H1 (cell line): Measurements from ENCODE around the gene BPI. TPM values are rescaled to one million over a fixed set of nuclear protein-coding genes. Genes with fewer than 3 reads are reported as not detected.

Experiments
- CTCF ChIA-PET: fragments of 300-600 bp; sonication (Branson Sonifier 250); formaldehyde crosslinking; loops from one replicate; lab custom pipeline; 2021; ENCODE audit not compliant: partially characterized antibody; lab: Charles Lee
- POLR2A ChIA-PET: fragments of 300-600 bp; sonication (Branson Sonifier 250); formaldehyde crosslinking; loops from one replicate; lab custom pipeline; 2021; ENCODE audit warnings: inconsistent platforms; ENCODE audit not compliant: partially characterized antibody; lab: Charles Lee
- DNase-seq, 2 experiments: peaks; one replicate each; pipeline versions ENCODE4 v3.0.0 to v3.0.0-alpha.2; 2010 to 2022; ENCODE audit warnings: low spot score in 2 of 2, low read depth in 1 of 2, mixed read lengths in 1 of 2
- FAIRE-seq: peaks from 2 replicates; lab custom pipeline; 2011; peaks lifted over from hg19 to GRCh38; lab: Jason Lieb, UNC
- H2AFZ ChIP-seq: 2 replicates; pipeline ENCODE4 v1.8.1; 2012; ENCODE audit warnings: low read length, inconsistent platforms
- H2AK5ac ChIP-seq: 2 replicates; pipeline ENCODE4 v1.6.1; 2013; ENCODE audit warnings: low read depth, low read length
- H2BK120ac ChIP-seq: replicated peaks from 2 replicates; pipeline ENCODE3; 2013; ENCODE audit warnings: low read depth, low read length, inconsistent platforms
- H2BK12ac ChIP-seq: 2 replicates; pipeline ENCODE4 v1.6.1; 2013; ENCODE audit warnings: low read depth, low read length
- H2BK15ac ChIP-seq: 2 replicates; pipeline ENCODE4 v1.6.1; 2013; ENCODE audit warnings: low read length
- H2BK20ac ChIP-seq: 2 replicates; pipeline ENCODE4 v1.6.1; 2013; ENCODE audit warnings: low read length
- H2BK5ac ChIP-seq: 2 replicates; pipeline ENCODE4 v1.6.1; 2013; ENCODE audit warnings: low read depth, low read length
- H3K14ac ChIP-seq: 2 replicates; pipeline ENCODE4 v1.6.1; 2013; ENCODE audit warnings: inconsistent platforms; ENCODE audit not compliant: insufficient read length
- H3K18ac ChIP-seq: 2 replicates; pipeline ENCODE4 v1.6.1; 2013; ENCODE audit warnings: low read length; ENCODE audit errors: extremely low read depth
- H3K23ac ChIP-seq: 2 replicates; pipeline ENCODE4 v1.6.1; 2013; ENCODE audit warnings: inconsistent platforms; ENCODE audit not compliant: insufficient read length
- H3K23me2 ChIP-seq: 2 replicates; pipeline ENCODE4 v1.6.1; 2013; ENCODE audit warnings: low read depth, low read length
- H3K27ac ChIP-seq: 2 replicates; pipeline ENCODE4 v1.6.1; 2011; ENCODE audit warnings: low read depth, low read length, inconsistent platforms
- H3K27me3 ChIP-seq, 4 experiments: replicated peaks in 1 of 4; 1 replicate in 1 of 4; 2 replicates in 3 of 4; pipeline versions ENCODE4 v1.6.1 to v1.8.1; 2011 to 2013; ENCODE audit warnings: low read length in 3 of 4, mild to moderate bottlenecking in 3 of 4, inconsistent platforms in 2 of 4, mixed read lengths in 2 of 4, moderate library complexity in 1 of 4; ENCODE audit not compliant: control insufficient read depth in 3 of 4, insufficient read depth in 3 of 4; ENCODE audit errors: extremely low read depth in 1 of 4
- H3K36me3 ChIP-seq, 4 experiments: 2 replicates each; pipeline versions ENCODE4 v1.6.1 to v1.8.1; 2011 to 2013; ENCODE audit warnings: mild to moderate bottlenecking in 4 of 4, low read length in 3 of 4, moderate library complexity in 2 of 4, control low read depth in 1 of 4, inconsistent platforms in 1 of 4; ENCODE audit not compliant: insufficient read depth in 4 of 4, control insufficient read depth in 2 of 4
- H3K4ac ChIP-seq: replicated peaks from 2 replicates; pipeline ENCODE3; 2013; ENCODE audit warnings: low read length, low read depth, mixed read lengths, inconsistent platforms; ENCODE audit not compliant: insufficient read length
- H3K4me1 ChIP-seq, 4 experiments: replicated peaks in 1 of 4; 1 replicate in 1 of 4; 2 replicates in 3 of 4; pipeline versions ENCODE4 v1.6.1 to v1.8.1; 2011 to 2013; ENCODE audit warnings: low read length in 3 of 4, inconsistent platforms in 2 of 4, mixed read lengths in 1 of 4; ENCODE audit not compliant: insufficient read depth in 4 of 4, control insufficient read depth in 3 of 4
- H3K4me2 ChIP-seq, 2 experiments: 2 replicates each; pipeline versions ENCODE4 v1.6.1 to v1.8.1; 2011 to 2013; ENCODE audit warnings: low read depth in 2 of 2, low read length in 2 of 2, control low read depth in 1 of 2, inconsistent platforms in 1 of 2, mild to moderate bottlenecking in 1 of 2; ENCODE audit not compliant: insufficient read depth in 1 of 2
- H3K4me3 ChIP-seq, 4 experiments: fragments of 200-600, 300-600 bp in 1 of 4; sonication (generic), shearing (Covaris generic), sonication (Bioruptor Twin) in 1 of 4; 2 replicates each; pipeline versions ENCODE4 v1.5.1 to v1.8.1; 2011 to 2016; ENCODE audit warnings: low read length in 4 of 4, low read depth in 3 of 4, control low read depth in 2 of 4, inconsistent platforms in 2 of 4, mild to moderate bottlenecking in 2 of 4, mixed read lengths in 1 of 4, moderate library complexity in 1 of 4; ENCODE audit not compliant: insufficient read depth in 2 of 4; ENCODE audit errors: extremely low read depth in 1 of 4
- H3K56ac ChIP-seq: replicated peaks from 2 replicates; pipeline ENCODE3; 2013; ENCODE audit warnings: low read depth, mild to moderate bottlenecking, mixed read lengths, low read length, inconsistent platforms; ENCODE audit not compliant: insufficient read length
- H3K79me1 ChIP-seq: 2 replicates; pipeline ENCODE4 v1.6.1; 2013; ENCODE audit warnings: low read depth, low read length, control low read depth
- H3K79me2 ChIP-seq, 2 experiments: 2 replicates each; pipeline versions ENCODE4 v1.6.1 to v1.8.1; 2012 to 2013; ENCODE audit warnings: low read length in 2 of 2, mild to moderate bottlenecking in 2 of 2, inconsistent platforms in 1 of 2; ENCODE audit not compliant: insufficient read depth in 2 of 2, control insufficient read depth in 1 of 2
- H3K9ac ChIP-seq, 4 experiments: replicated peaks in 1 of 4; 1 replicate in 1 of 4; 2 replicates in 3 of 4; pipeline versions ENCODE4 v1.6.1 to v1.8.1; 2011 to 2013; ENCODE audit warnings: low read depth in 3 of 4, low read length in 3 of 4, control low read depth in 2 of 4, mild to moderate bottlenecking in 2 of 4, moderate library complexity in 2 of 4, inconsistent platforms in 1 of 4; ENCODE audit errors: extremely low read depth in 1 of 4
- H3K9me3 ChIP-seq, 2 experiments: 2 replicates each; pipeline versions ENCODE4 v1.6.1 to v1.8.1; 2012 to 2013; ENCODE audit warnings: mild to moderate bottlenecking in 2 of 2, moderate library complexity in 2 of 2, control low read depth in 1 of 2, inconsistent platforms in 1 of 2, low read depth in 1 of 2, low read length in 1 of 2, mixed read lengths in 1 of 2; ENCODE audit not compliant: insufficient read depth in 2 of 2
- H4K20me1 ChIP-seq, 2 experiments: replicated peaks in 1 of 2; 2 replicates each; pipeline versions ENCODE3 to v1.8.1; 2011 to 2013; ENCODE audit warnings: inconsistent platforms in 2 of 2, low read length in 2 of 2, mild to moderate bottlenecking in 1 of 2; ENCODE audit not compliant: insufficient read depth in 2 of 2, control insufficient read depth in 1 of 2
- H4K5ac ChIP-seq: 2 replicates; pipeline ENCODE4 v1.6.1; 2013; ENCODE audit warnings: low read length, low read depth, mixed read lengths, inconsistent platforms; ENCODE audit not compliant: insufficient read length
- H4K8ac ChIP-seq: 2 replicates; pipeline ENCODE4 v1.8.0; 2013; ENCODE audit warnings: mild to moderate bottlenecking, moderate library complexity, low read length, inconsistent platforms; ENCODE audit not compliant: insufficient read depth; ENCODE audit errors: extremely low read depth
- H4K91ac ChIP-seq: replicated peaks from 2 replicates; pipeline ENCODE3; 2013; ENCODE audit warnings: low read length, mixed read lengths, inconsistent platforms; ENCODE audit not compliant: insufficient read length
- BCL11A ChIP-seq, 2 experiments: IDR thresholded peaks; one replicate each; pipeline ENCODE4 v1.6.1; 2011; ENCODE audit warnings: low read depth in 2 of 2, low read length in 2 of 2, mild to moderate bottlenecking in 2 of 2
- CBX5 ChIP-seq: fragments of 300-800, 300-1000 bp; sonication (generic); IDR thresholded peaks from 2 replicates; pipeline ENCODE4 v1.7.1; 2016; ENCODE audit warnings: antibody characterized with exemption, low read length, low read depth
- CREB1 ChIP-seq: IDR thresholded peaks from 2 replicates; pipeline ENCODE4 v1.6.1; 2012; ENCODE audit warnings: inconsistent platforms
- EZH2 ChIP-seq: fragments of 200-600 bp; sonication (generic); IDR thresholded peaks from 2 replicates; pipeline ENCODE4 v1.7.1; 2012; ENCODE audit warnings: low read depth, mild to moderate bottlenecking, moderate library complexity, low read length, inconsistent platforms; ENCODE audit not compliant: severe bottlenecking
- JUN ChIP-seq: IDR thresholded peaks from 2 replicates; pipeline ENCODE4 v1.6.1; 2011; ENCODE audit warnings: low read depth, mild to moderate bottlenecking, improper control_type of control experiment, low read length
- KDM1A ChIP-seq: fragments of 200-600, 300-600 bp; sonication (generic); IDR thresholded peaks from 2 replicates; pipeline ENCODE4 v1.7.1; 2016; ENCODE audit warnings: mild to moderate bottlenecking, low read length, borderline replicate concordance
- SIRT6 ChIP-seq: IDR thresholded peaks from one replicate; pipeline ENCODE4 v1.7.1; 2012; ENCODE audit warnings: low read length, inconsistent platforms
- SIX5 ChIP-seq: IDR thresholded peaks from 2 replicates; pipeline ENCODE4 v1.6.1; 2011; ENCODE audit warnings: mild to moderate bottlenecking, low read depth, low read length
- TCF12 ChIP-seq: IDR thresholded peaks from 2 replicates; pipeline ENCODE4 v1.6.1; 2011; ENCODE audit warnings: low read depth, mild to moderate bottlenecking, low read length
- YY1 ChIP-seq: IDR thresholded peaks from 2 replicates; pipeline ENCODE4 v1.6.1; 2011; ENCODE audit warnings: low read depth, mild to moderate bottlenecking, low read length
- WGBS, 2 experiments: shearing (Covaris generic) in 1 of 2; methylation state at CpG; one replicate each; pipeline versions ENCODE4 v1.1.6 to v1.1.7; 2013 to 2015; ENCODE audit warnings: low lambda C conversion rate in 2 of 2, mixed read lengths in 2 of 2, inconsistent platforms in 1 of 2, low coverage in 1 of 2, missing lambda C conversion rate in 1 of 2; ENCODE audit not compliant: insufficient replicate concordance in 2 of 2, insufficient coverage in 1 of 2, insufficient read length in 1 of 2; ENCODE audit errors: extremely low coverage in 1 of 2, missing lambda C conversion rate in 1 of 2; 5-methylcytosine and 5-hydroxymethylcytosine counted together
- polyA plus RNA-seq, 7 experiments: library from polyadenylated mRNA; depleted of rRNA in 3 of 7; stranded (reverse) in 5 of 7; unstranded in 2 of 7; fragments of >200 nt in 5 of 7; fragments of 200-250 nt in 2 of 7; gene quantifications; 1 replicate in 5 of 7; 2 replicates in 1 of 7; 4 replicates in 1 of 7; pipeline versions ENCODE4 v1.2.1 to v1.2.3, GENCODE V29; 2011 to 2013; ENCODE audit warnings: missing spikeins in 2 of 7, mixed read lengths in 2 of 7
- total RNA-seq: library from RNA; stranded (reverse); fragmentation: NEBNext Ultra II Directional; extraction: Animal tissue kit (Norgen Biotek cat#: 25700); gene quantifications from 2 replicates; pipeline ENCODE4 v1.2.1, GENCODE V29; 2021
- TF ChIP-seq, protein P1 (sequence below): IDR thresholded peaks from 2 replicates; pipeline ENCODE4 v1.6.1; 2011; ENCODE audit warnings: low read depth, mild to moderate bottlenecking, low read length; ENCODE audit not compliant: insufficient read depth
- TF ChIP-seq, protein P2 (sequence below): IDR thresholded peaks from 2 replicates; pipeline ENCODE4 v1.6.1; 2012; ENCODE audit warnings: low read length, inconsistent platforms

The BPI gene
- total and polyA plus RNA-seq, 2 of the 8 experiments (the other 6 are each of a cell fraction or from before 2014, with no cell fraction given), result not detected

DNA sequence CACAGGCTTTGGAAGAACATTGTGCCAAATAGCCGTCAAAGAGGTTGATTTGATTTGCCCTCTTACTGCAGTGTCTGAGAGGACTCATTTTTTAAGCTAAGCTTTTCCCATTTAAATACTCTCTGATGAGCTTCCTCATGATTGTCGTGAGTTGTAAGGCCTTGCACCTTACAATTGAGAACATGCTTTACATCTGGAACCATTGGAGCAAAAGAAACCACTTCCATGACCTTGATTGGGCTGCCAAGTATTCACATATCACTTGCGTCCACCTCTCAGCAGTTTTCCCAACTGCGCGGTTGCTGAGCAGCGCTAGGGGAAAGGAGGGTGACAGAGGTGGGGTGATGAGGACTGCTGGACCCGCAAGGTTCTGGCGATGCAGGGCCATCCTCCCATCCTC, 30.1 kb downstream of the BPI start:
- Histone ChIP-seq H4K91ac (no peak overlapping the region), H2AK5ac (no peak overlapping the region), H3K4me2 (no peak overlapping the region), H3K9me3 (peaks cover 0 to 5% of the 10 kb centered on the region in 2 experiments; a peak in 2 of 4 replicates), H4K5ac (no peak overlapping the region), H2BK20ac (no peak overlapping the region), H3K4ac (no peak overlapping the region), H2BK5ac (no peak overlapping the region), H3K4me1 (peaks cover 0 to under 1% (median 0%) of the 10 kb centered on the region in 4 experiments; a peak in 2 of 7 replicates), H3K79me2 (no peaks in the 10 kb centered on the region), H3K18ac (no peak overlapping the region), H3K79me1 (no peaks in the 10 kb centered on the region), H2AFZ (no peak overlapping the region), H2BK15ac (no peak overlapping the region), H3K23ac (no peak overlapping the region), H2BK120ac (no peak overlapping the region), H3K56ac (no peak overlapping the region), H3K36me3 (no peaks in the 10 kb centered on the region), H4K20me1 (no peaks in the 10 kb centered on the region), H3K14ac (no peak overlapping the region), H2BK12ac (no peak overlapping the region), H3K23me2 (no peaks in the 10 kb centered on the region), H3K9ac (no peak overlapping the region), H4K8ac (no peak overlapping the region), H3K27me3 (no peaks in the 10 kb centered on the region), H3K27ac (no peak overlapping the region), H3K4me3 (no peak overlapping the region)
- DNase-seq (no peak), FAIRE-seq (no peak)
- 95% methylated on average over 8 of the region's 8 CpGs; no CpG with 5 or more reads in 1 of the 2 experiments for WGBS, 2 experiments
- POLR2A ChIA-PET, result interaction anchor here (0.5 kb wide), 1 partner anchor 14 kb away, joined by 4 read pairs; no protein-coding TSS in a partner anchor
- CTCF ChIA-PET, result interaction anchor here (1.0 to 9.6 kb wide), 3 partner anchors 22 to 67 kb away, joined by 3 to 390 read pairs (median 231); partner anchors contain the start of genes BPI and LBP
- TF ChIP-seq KDM1A (no peak), SIRT6 (no peak), CBX5 (no peak), YY1 (no peak), SIX5 (no peak), BCL11A (IDR thresholded peaks at IDR 0.05; ENCODE audit: low read depth in 2 of 2, low read length in 2 of 2) (no peak), EZH2 (no peak), TCF12 (no peak), CREB1 (no peak), JUN (no peak)
- TF ChIP-seq, protein P1, sequence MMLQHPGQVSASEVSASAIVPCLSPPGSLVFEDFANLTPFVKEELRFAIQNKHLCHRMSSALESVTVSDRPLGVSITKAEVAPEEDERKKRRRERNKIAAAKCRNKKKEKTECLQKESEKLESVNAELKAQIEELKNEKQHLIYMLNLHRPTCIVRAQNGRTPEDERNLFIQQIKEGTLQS, result no peak
- TF ChIP-seq, protein P2, sequence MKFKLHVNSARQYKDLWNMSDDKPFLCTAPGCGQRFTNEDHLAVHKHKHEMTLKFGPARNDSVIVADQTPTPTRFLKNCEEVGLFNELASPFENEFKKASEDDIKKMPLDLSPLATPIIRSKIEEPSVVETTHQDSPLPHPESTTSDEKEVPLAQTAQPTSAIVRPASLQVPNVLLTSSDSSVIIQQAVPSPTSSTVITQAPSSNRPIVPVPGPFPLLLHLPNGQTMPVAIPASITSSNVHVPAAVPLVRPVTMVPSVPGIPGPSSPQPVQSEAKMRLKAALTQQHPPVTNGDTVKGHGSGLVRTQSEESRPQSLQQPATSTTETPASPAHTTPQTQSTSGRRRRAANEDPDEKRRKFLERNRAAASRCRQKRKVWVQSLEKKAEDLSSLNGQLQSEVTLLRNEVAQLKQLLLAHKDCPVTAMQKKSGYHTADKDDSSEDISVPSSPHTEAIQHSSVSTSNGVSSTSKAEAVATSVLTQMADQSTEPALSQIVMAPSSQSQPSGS, result no peak
